Measurements from ENCODE around the gene MKNK1.

- TF ChIP-seq ARNTL (CRISPR knock-in tag; IDR thresholded peaks at IDR 0.05; ENCODE audit: borderline replicate concordance, low read depth) (no peak), GLIS3 (CRISPR knock-in tag; IDR thresholded peaks at IDR 0.05) (no peak), ZFP30 (CRISPR knock-in tag; IDR thresholded peaks at IDR 0.05) (no peak), ISL1 (CRISPR knock-in tag; IDR thresholded peaks at IDR 0.05) (no peak), BACH2 (CRISPR knock-in tag; IDR thresholded peaks at IDR 0.05; ENCODE audit: borderline replicate concordance) (no peak), RARB (CRISPR knock-in tag; IDR thresholded peaks at IDR 0.05) (no peak), ZNF70 (CRISPR knock-in tag; IDR thresholded peaks at IDR 0.05) (no peak), PPARA (CRISPR knock-in tag; IDR thresholded peaks at IDR 0.05; ENCODE audit: borderline replicate concordance) (no peak), PATZ1 (CRISPR knock-in tag; IDR thresholded peaks at IDR 0.05; ENCODE audit: borderline replicate concordance) (no peak), ZNF565 (CRISPR knock-in tag; conservative IDR thresholded peaks at IDR 0.05; ENCODE audit: low read depth) (no peak)
- TF ChIP-seq, protein P1, sequence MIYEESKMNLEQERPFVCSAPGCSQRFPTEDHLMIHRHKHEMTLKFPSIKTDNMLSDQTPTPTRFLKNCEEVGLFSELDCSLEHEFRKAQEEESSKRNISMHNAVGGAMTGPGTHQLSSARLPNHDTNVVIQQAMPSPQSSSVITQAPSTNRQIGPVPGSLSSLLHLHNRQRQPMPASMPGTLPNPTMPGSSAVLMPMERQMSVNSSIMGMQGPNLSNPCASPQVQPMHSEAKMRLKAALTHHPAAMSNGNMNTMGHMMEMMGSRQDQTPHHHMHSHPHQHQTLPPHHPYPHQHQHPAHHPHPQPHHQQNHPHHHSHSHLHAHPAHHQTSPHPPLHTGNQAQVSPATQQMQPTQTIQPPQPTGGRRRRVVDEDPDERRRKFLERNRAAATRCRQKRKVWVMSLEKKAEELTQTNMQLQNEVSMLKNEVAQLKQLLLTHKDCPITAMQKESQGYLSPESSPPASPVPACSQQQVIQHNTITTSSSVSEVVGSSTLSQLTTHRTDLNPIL (CRISPR knock-in tag; IDR thresholded peaks at IDR 0.05; ENCODE audit: low read depth): no peak
- TF ChIP-seq, protein P2, sequence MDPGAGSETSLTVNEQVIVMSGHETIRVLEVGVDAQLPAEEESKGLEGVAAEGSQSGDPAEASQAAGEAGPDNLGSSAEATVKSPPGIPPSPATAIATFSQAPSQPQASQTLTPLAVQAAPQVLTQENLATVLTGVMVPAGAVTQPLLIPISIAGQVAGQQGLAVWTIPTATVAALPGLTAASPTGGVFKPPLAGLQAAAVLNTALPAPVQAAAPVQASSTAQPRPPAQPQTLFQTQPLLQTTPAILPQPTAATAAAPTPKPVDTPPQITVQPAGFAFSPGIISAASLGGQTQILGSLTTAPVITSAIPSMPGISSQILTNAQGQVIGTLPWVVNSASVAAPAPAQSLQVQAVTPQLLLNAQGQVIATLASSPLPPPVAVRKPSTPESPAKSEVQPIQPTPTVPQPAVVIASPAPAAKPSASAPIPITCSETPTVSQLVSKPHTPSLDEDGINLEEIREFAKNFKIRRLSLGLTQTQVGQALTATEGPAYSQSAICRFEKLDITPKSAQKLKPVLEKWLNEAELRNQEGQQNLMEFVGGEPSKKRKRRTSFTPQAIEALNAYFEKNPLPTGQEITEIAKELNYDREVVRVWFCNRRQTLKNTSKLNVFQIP (CRISPR knock-in tag; IDR thresholded peaks at IDR 0.05; ENCODE audit: borderline replicate concordance, low read depth): no peak
Observed at GRCh38 chr1:46577671-46578070, 26.4 kb downstream of the MKNK1 start.
